GM21717 (cell line): ENCODE data around the gene AGBL1.

Experiments
- ATAC-seq: cut with Tn5 transposase; IDR thresholded peaks from one replicate; pipeline ENCODE4 v1.9.1; 2021; ENCODE audit warnings: mild to moderate bottlenecking, moderate library complexity; ENCODE audit not compliant: unreplicated experiment

AGBL1 gene

GRCh38 chr15:86235667-86236066, 156.0 kb downstream of the AGBL1 start:
- ATAC-seq, result no peak

GRCh38 chr15:86236356-86237110, 156.9 kb downstream of the AGBL1 start:
- no peak for ATAC-seq

GRCh38 chr15:86237111-86237500, 157.4 kb downstream of the AGBL1 start:
- ATAC-seq, result no peak

GRCh38 chr15:86247249-86247955, 167.7 kb downstream of the AGBL1 start:
- ATAC-seq, result no peak

- ATAC-seq, result no peak
Observed at GRCh38 chr15:86255247-86255646, 175.6 kb downstream of the AGBL1 start.

GRCh38 chr15:86256628-86257027, 177.0 kb downstream of the AGBL1 start:
- no peak for ATAC-seq

GRCh38 chr15:86259589-86259988, 179.9 kb downstream of the AGBL1 start:
- ATAC-seq, result no peak

- ATAC-seq, result no peak
Observed at GRCh38 chr15:86263230-86263629, 183.6 kb downstream of the AGBL1 start.

GRCh38 chr15:86266896-86267484, 187.3 kb downstream of the AGBL1 start:
- no peak for ATAC-seq

- ATAC-seq, result no peak
Observed at GRCh38 chr15:86267892-86268291, 188.2 kb downstream of the AGBL1 start.

- ATAC-seq, result no peak
Observed at GRCh38 chr15:86268558-86268957, 188.9 kb downstream of the AGBL1 start.

- no peak for ATAC-seq
Observed at GRCh38 chr15:86273309-86273708, 193.6 kb downstream of the AGBL1 start.

- ATAC-seq, result no peak
Observed at GRCh38 chr15:86275361-86275760, 195.7 kb downstream of the AGBL1 start.

- no peak for ATAC-seq
Observed at GRCh38 chr15:86278586-86278985, 198.9 kb downstream of the AGBL1 start.

- no peak for ATAC-seq
Observed at GRCh38 chr15:86284635-86285034, 205.0 kb downstream of the AGBL1 start.

- no peak for ATAC-seq
Observed at GRCh38 chr15:86295511-86295910, 215.8 kb downstream of the AGBL1 start.

- ATAC-seq, result no peak
Observed at GRCh38 chr15:86296769-86297168, 217.1 kb downstream of the AGBL1 start.

GRCh38 chr15:86300390-86301125, 220.9 kb downstream of the AGBL1 start:
- ATAC-seq, result no peak

GRCh38 chr15:86311568-86312280, 232.1 kb downstream of the AGBL1 start:
- ATAC-seq, result no peak

- ATAC-seq, result no peak
Observed at GRCh38 chr15:86312486-86312885, 232.8 kb downstream of the AGBL1 start.

- ATAC-seq, result no peak
Observed at GRCh38 chr15:86316216-86316615, 236.5 kb downstream of the AGBL1 start.
